Sigmoid colon (tissue), 7 donors: ENCODE data around the gene KLHDC9. TPM values are rescaled to one million over a fixed set of nuclear protein-coding genes. Genes with fewer than 3 reads are reported as not detected.

Source experiments
- DNase-seq: peaks from one replicate; pipeline ENCODE4 v3.0.0-alpha.2; 2019
- H3K27ac ChIP-seq, 4 donors: fragments of 200-600 bp; sonication (generic); one replicate each; pipeline ENCODE4 v1.5.1; 2016 to 2019; ENCODE audit warnings: mild to moderate bottlenecking in 1 of 4
- H3K27me3 ChIP-seq, 3 donors: fragments of 200-600 bp; sonication (generic); one replicate each; pipeline ENCODE4 v1.5.1; 2019; ENCODE audit warnings: mild to moderate bottlenecking in 1 of 3
- H3K36me3 ChIP-seq, 4 donors: fragments of 200-600 bp; sonication (generic); one replicate each; pipeline ENCODE4 v1.5.1; 2016 to 2019
- H3K4me1 ChIP-seq, 4 donors: fragments of 200-600 bp; sonication (generic); one replicate each; pipeline ENCODE4 v1.5.1; 2017 to 2019
- H3K4me3 ChIP-seq, 4 donors: fragments of 200-600 bp; sonication (generic); one replicate each; pipeline ENCODE4 v1.5.1; 2017 to 2019; ENCODE audit warnings: mild to moderate bottlenecking in 2 of 4, moderate library complexity in 1 of 4
- H3K9me3 ChIP-seq, 4 donors: fragments of 200-600 bp in 3 of 4; sonication (generic) in 3 of 4; one replicate each; pipeline versions ENCODE4 v1.5.1 to v1.6.1; 2013 to 2019
- EP300 ChIP-seq, 4 donors: sonication (generic); formaldehyde crosslinking; IDR thresholded peaks; one replicate each; pipeline ENCODE4 v1.6.1; 2017; ENCODE audit warnings: antibody characterized with exemption in 4 of 4
- POLR2A ChIP-seq, 2 donors: fragments of 450-650 bp; IDR thresholded peaks; one replicate each; pipeline ENCODE4 v1.6.1; 2016; ENCODE audit warnings: antibody characterized with exemption in 2 of 2, mild to moderate bottlenecking in 2 of 2, moderate library complexity in 2 of 2
- POLR2AphosphoS5 ChIP-seq, 4 donors: sonication (generic); formaldehyde crosslinking; IDR thresholded peaks; one replicate each; pipeline ENCODE4 v1.6.1; 2017; ENCODE audit warnings: antibody characterized with exemption in 4 of 4
- WGBS, 2 donors: extraction: QIAGEN DNeasy Blood & Tissue Kit; methylation state at CpG; one replicate each; pipeline ENCODE4 v1.1.7; 2013; 5-methylcytosine and 5-hydroxymethylcytosine counted together
- intact Hi-C: fragments of 100-400 bp; cut with DNase I; formaldehyde crosslinking; loops from one replicate; pipeline ENCODE4 v1.15.1; 2023
- polyA plus RNA-seq, 3 donors: library from polyadenylated mRNA; stranded (reverse); fragments of 200-250 nt; gene quantifications; one replicate each; pipeline ENCODE4 v1.2.3, GENCODE V29; 2013
- total RNA-seq, 4 donors: library from RNA; depleted of rRNA; stranded (reverse); fragments of >200 nt; gene quantifications; one replicate each; pipeline ENCODE4 v1.1.0, GENCODE V29; 2016
- TF ChIP-seq, protein P1 (sequence below), 4 experiments: fragments of 450-650 bp in 3 of 4; fragments of 200-600 bp in 1 of 4; IDR thresholded peaks; one replicate each; pipeline ENCODE4 v1.5.1; 2016 to 2019; ENCODE audit warnings: antibody characterized with exemption in 4 of 4, mild to moderate bottlenecking in 3 of 4, moderate library complexity in 2 of 4
- donor health status: healthy with polysubstance abuse.
- donor health status: Bipolar disorder and iron deficiency.
- donor health status: healthy.

Gene KLHDC9
- total and polyA plus RNA-seq, 7 donors: 4.7 to 14.1 (median 9.9) TPM

DNA sequence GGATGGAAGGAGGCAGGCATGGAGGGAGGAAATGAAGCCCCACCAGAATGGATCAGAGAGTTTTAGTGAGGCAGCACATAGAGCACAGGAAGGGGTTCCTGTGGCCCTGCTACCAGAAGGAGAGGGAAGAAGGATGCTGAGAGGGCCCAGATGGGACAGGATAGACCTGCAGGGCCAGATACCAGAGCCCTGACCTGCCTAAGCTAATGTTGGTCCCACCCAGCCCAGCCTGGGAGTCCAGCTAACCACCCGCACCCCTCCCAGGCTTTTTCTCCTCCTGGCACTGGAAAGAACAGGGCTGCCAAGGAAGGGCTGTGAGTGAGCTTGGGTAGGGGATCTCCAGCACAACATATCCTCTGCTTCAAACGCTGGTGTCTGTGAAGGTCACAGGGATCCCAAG is 15.7 kb upstream of the KLHDC9 start:
- no peak for DNase-seq
- Histone ChIP-seq H3K27ac (no peak overlapping the region), H3K27me3 (peaks cover 0 to 4% (median 0%) of the 10 kb centered on the region in 3 donors), H3K4me1 (no peaks in the 10 kb centered on the region), H3K9me3 (no peaks in the 10 kb centered on the region), H3K36me3 (no peaks in the 10 kb centered on the region), H3K4me3 (no peak overlapping the region)
- 90 to 91% methylated on average over 2 of the region's 2 CpGs for WGBS, 2 donors
- TF ChIP-seq POLR2A (IDR thresholded peaks at IDR 0.05) (no peak), POLR2AphosphoS5 (IDR thresholded peaks at IDR 0.05) (no peak), EP300 (IDR thresholded peaks at IDR 0.05) (no peak)
- TF ChIP-seq, protein P1, sequence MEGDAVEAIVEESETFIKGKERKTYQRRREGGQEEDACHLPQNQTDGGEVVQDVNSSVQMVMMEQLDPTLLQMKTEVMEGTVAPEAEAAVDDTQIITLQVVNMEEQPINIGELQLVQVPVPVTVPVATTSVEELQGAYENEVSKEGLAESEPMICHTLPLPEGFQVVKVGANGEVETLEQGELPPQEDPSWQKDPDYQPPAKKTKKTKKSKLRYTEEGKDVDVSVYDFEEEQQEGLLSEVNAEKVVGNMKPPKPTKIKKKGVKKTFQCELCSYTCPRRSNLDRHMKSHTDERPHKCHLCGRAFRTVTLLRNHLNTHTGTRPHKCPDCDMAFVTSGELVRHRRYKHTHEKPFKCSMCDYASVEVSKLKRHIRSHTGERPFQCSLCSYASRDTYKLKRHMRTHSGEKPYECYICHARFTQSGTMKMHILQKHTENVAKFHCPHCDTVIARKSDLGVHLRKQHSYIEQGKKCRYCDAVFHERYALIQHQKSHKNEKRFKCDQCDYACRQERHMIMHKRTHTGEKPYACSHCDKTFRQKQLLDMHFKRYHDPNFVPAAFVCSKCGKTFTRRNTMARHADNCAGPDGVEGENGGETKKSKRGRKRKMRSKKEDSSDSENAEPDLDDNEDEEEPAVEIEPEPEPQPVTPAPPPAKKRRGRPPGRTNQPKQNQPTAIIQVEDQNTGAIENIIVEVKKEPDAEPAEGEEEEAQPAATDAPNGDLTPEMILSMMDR (IDR thresholded peaks at IDR 0.05): no peak
- intact Hi-C loops: no loop called here

DNA sequence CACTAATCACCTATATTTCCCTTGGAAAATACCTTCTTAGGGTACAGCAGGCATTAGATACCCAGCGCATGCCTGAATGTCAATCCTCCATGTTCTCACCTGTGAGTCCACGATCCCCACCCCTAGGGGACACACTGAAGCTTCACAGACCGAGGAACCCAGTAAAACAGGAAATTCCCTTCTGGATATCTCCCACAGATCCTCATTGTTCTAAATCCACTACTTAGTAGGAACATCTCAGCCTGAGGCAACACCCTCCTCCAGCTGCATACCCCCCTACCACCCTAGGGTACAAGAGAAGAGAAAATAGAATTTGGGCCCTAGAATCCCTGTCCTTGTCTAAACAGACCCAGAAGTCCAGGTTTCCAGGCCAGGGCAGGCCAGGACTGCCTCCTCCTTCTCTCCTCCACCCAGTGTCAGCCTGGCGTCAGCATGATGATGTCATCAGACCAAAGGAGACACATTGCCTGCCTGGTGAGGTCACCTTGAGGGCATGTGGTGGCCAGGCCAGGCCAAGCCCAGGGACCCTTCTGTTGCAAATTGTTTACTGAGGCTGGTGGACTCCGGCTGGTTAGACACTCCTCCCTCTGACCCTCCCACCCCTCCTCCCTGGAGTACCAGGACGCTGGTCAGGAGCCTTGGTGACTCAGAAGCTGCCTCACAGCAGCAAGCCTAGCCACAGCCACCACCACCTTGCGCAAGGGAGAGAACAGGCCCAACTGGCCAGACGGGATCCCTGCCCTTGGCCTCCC is 15.0 kb upstream of the KLHDC9 start:
- Histone ChIP-seq H3K36me3 (no peaks in the 10 kb centered on the region), H3K9me3 (no peaks in the 10 kb centered on the region), H3K4me3 (no peak overlapping the region), H3K27ac (peak overlapping the region in 1 of 4 donors; percentile 45), H3K4me1 (no peaks in the 10 kb centered on the region), H3K27me3 (peaks cover 0 to 4% (median 0%) of the 10 kb centered on the region in 3 donors)
- intact Hi-C loops: no loop called here
- 35 to 65% methylated on average over 8 of the region's 8 CpGs for WGBS, 2 donors
- peak in 1 of 4 donors; percentile 13 for TF ChIP-seq POLR2AphosphoS5 (IDR thresholded peaks at IDR 0.05)
- TF ChIP-seq, protein P1 (IDR thresholded peaks at IDR 0.05): no peak
- DNase-seq: peak; percentile 84

DNA sequence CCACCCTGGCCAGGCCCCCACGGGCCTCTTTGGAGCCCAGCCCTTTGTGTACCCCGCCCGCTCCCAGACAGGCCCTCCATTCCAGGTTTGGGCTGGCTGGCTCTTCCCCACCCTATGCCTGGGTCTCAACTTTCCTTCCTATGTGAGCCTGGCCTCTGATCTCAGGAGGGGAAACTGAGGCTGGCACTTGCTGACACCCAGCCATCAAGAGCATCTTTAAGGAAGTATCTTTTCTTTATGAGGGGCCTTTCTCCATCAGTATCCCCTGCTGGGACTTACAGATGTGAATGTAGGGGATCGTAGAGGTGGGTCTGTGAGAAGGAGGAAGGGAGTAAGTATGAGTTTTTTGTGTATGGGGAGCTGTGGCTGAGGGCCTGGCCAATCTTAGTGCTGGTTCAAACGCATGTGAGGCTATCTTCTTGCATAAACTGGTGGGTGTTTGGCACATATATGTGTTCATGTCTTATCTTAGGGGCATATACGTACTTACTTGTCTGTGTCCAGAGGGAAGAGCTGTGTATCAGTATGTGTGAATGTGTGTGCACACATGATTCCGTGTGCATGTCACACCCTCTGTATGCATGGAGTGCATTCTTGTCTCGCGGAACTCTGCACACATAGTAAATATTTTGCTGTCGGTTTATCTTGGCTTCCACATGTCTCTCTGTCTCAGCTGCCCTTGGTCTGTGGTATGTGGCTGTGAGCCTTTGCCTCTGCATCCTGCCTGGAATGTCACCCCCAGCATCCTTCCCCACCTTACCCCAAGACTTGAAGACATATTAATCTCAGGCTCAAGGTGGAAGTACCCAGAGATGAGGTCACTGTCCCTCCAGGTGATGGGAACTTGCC is 14.2 kb upstream of the KLHDC9 start:
- intact Hi-C loops: no loop called here
- no peaks in the 10 kb centered on the region for H3K9me3 ChIP-seq
- WGBS, 2 donors: 44 to 73% methylated on average over 10 of the region's 10 CpGs
- no peak overlapping the region for H3K27ac ChIP-seq
- DNase-seq: no peak
- H3K4me3 ChIP-seq: no peak overlapping the region
- peaks cover 0 to 4% (median 0%) of the 10 kb centered on the region in 3 donors for H3K27me3 ChIP-seq
- no peak for TF ChIP-seq EP300 (IDR thresholded peaks at IDR 0.05)
- no peaks in the 10 kb centered on the region for H3K36me3 ChIP-seq
- no peaks in the 10 kb centered on the region for H3K4me1 ChIP-seq

DNA sequence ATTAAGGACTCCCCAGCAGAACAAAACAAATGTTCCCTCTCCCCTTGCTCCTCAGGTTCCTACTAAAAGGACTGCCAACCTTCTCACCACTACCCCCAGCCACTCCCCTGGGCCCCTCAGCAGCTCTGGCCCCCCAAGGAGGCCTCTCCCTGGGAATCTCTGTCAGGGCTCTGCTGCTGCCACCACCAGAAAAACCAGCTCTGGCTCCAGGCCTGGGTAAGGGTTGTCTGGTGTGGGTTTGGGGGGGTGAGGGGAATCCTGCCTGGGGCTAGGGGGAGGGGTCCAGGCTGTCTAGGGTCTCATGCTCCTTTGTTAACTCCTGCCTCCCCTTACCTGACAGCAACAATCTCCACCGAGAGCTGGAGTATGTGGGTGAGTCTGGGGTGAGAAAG is 13.6 kb upstream of the KLHDC9 start:
- peaks cover 0 to under 1% (median 0%) of the 10 kb centered on the region in 3 donors for H3K27me3 ChIP-seq
- H3K4me1 ChIP-seq: no peaks in the 10 kb centered on the region
- WGBS, 2 donors: 90 to 100% methylated on average over 1 of the region's 1 CpG
- H3K9me3 ChIP-seq: no peaks in the 10 kb centered on the region
- TF ChIP-seq EP300 (IDR thresholded peaks at IDR 0.05): no peak
- TF ChIP-seq POLR2A (IDR thresholded peaks at IDR 0.05): no peak
- TF ChIP-seq, protein P1 (IDR thresholded peaks at IDR 0.05): no peak
- no peak for TF ChIP-seq POLR2AphosphoS5 (IDR thresholded peaks at IDR 0.05)
- intact Hi-C loops: no loop called here
- H3K4me3 ChIP-seq: no peak overlapping the region
- no peaks in the 10 kb centered on the region for H3K36me3 ChIP-seq
- DNase-seq: no peak
- no peak overlapping the region for H3K27ac ChIP-seq

DNA sequence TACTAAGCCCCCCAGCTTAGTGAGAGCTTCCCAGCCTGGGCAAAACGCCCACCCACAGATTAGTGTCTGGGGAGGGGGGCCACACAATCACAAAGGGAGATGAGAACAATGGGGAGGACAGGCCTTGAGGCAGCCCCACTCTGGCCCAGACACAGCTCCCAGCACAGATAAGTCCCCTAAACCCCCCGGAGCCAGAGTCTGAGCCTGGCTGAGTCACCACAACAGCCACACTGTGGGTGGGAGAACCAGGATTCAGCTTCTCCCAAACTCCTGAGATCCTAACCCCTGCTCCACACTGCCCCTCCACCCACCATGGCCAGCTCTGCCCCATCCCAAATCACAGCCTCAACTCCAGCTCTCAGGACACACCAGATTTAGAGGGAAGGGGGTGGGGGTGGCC is 13.0 kb upstream of the KLHDC9 start:
- no peak for DNase-seq
- intact Hi-C loops: no loop called here
- Histone ChIP-seq H3K36me3 (no peaks in the 10 kb centered on the region), H3K27me3 (no peaks in the 10 kb centered on the region), H3K27ac (no peak overlapping the region), H3K9me3 (no peaks in the 10 kb centered on the region), H3K4me1 (no peaks in the 10 kb centered on the region), H3K4me3 (no peak overlapping the region)
- 79 to 82% methylated on average over 2 of the region's 2 CpGs for WGBS, 2 donors
- TF ChIP-seq POLR2AphosphoS5 (IDR thresholded peaks at IDR 0.05): no peak
- TF ChIP-seq POLR2A (IDR thresholded peaks at IDR 0.05): no peak
- no peak for TF ChIP-seq EP300 (IDR thresholded peaks at IDR 0.05)
- TF ChIP-seq, protein P1 (IDR thresholded peaks at IDR 0.05): no peak
